Measurements from ENCODE around the gene BAAT.

DNA sequence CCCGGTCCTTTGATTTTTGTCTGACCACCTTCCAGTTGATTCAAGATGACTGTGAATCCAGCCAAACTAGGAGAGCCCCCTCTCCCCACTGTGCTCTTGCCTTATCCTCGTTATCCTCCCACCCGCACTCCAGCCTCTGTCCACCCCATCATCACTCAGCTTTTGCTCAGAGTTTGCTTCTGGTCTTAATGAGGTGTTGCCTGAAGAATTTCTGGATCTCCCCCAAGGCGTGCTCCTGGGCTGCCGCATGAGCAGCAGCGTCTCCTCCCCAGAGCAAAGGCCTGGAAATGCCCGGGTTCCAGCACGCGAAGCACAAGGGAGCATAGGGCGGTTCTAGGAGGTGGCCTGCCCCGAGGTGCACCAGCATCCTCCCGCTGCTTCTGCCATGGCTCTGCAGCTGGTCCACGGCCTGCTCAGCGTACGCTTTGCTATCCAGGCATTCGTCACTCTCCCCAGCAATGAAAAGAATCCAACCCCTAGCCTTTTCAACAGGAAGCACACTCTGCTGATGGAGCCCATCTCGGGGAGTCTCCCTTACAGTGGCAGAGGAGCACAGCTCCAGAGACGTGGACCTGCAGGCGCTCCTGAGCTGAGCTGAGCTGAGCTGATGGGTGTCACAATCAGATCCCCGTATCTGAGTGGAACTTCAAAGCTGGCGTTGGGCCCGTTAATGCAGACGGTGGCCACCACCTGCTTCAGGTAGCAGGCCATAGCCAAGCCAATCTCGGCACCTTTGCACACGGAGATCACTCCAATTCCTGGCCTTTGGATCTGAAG is 50.7 kb downstream of the BAAT start:
- no peak for TF ChIP-seq POLR2A (IDR thresholded peaks at IDR 0.05)
- TF ChIP-seq, protein P1, sequence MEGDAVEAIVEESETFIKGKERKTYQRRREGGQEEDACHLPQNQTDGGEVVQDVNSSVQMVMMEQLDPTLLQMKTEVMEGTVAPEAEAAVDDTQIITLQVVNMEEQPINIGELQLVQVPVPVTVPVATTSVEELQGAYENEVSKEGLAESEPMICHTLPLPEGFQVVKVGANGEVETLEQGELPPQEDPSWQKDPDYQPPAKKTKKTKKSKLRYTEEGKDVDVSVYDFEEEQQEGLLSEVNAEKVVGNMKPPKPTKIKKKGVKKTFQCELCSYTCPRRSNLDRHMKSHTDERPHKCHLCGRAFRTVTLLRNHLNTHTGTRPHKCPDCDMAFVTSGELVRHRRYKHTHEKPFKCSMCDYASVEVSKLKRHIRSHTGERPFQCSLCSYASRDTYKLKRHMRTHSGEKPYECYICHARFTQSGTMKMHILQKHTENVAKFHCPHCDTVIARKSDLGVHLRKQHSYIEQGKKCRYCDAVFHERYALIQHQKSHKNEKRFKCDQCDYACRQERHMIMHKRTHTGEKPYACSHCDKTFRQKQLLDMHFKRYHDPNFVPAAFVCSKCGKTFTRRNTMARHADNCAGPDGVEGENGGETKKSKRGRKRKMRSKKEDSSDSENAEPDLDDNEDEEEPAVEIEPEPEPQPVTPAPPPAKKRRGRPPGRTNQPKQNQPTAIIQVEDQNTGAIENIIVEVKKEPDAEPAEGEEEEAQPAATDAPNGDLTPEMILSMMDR (IDR thresholded peaks at IDR 0.05): no peak

Measured in ovary (tissue), 3 donors.